GM19324 (cell line): ENCODE measurements around the gene PLXND1.

Source experiments
- ATAC-seq: cut with Tn5 transposase; IDR thresholded peaks from one replicate; pipeline ENCODE4 v1.9.1; 2021; ENCODE audit warnings: mild to moderate bottlenecking, moderate library complexity; ENCODE audit not compliant: unreplicated experiment, low FRiP score

The PLXND1 gene

GRCh38 chr3:129602730-129603560 is 3.5 kb downstream of the PLXND1 start:
- no peak for ATAC-seq

GRCh38 chr3:129602309-129602708 is 4.2 kb downstream of the PLXND1 start:
- no peak for ATAC-seq

- no peak for ATAC-seq
Observed at GRCh38 chr3:129601713-129602112, 4.8 kb downstream of the PLXND1 start.

DNA sequence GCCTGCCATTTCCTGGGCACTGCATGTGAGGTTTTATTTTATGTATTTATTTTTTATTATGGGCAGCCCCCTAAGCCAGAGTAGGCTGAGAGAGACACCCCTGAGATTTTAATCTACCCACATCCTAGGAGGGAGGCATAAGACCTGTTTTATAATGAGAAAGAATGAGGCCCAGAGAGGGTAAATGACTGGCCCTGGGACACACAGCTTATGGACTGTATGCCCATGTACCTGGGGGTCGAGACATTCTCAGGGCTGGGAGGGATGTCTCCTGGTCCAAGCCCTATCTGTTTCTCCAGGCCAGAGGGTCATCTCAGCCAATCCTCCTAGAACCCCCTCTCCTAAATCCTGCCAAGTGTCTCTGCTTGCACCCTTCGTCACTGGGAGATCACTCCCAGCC is 6.1 kb downstream of the PLXND1 start:
- no peak for ATAC-seq

DNA sequence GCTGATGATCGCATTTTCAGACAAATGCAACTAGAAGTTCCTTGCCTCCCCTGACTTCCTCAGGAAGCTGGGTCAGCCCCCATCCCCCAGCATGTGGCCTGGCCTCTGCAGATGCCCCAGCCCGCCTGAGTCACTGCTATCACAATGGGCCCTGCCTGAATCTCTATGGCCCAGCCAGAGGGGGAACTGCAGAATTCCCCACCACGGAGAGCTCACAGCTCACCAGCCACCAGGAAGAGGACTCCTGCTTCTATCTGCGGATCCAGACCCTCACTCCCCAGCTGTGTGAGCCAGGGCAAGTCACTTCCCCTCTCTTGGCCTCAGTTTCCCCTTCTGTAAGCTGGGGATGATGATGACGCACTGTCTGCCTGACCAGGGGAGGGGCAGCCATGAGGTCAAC is 6.9 kb downstream of the PLXND1 start:
- no peak for ATAC-seq

GRCh38 chr3:129599073-129599472 is 7.4 kb downstream of the PLXND1 start:
- no peak for ATAC-seq

DNA sequence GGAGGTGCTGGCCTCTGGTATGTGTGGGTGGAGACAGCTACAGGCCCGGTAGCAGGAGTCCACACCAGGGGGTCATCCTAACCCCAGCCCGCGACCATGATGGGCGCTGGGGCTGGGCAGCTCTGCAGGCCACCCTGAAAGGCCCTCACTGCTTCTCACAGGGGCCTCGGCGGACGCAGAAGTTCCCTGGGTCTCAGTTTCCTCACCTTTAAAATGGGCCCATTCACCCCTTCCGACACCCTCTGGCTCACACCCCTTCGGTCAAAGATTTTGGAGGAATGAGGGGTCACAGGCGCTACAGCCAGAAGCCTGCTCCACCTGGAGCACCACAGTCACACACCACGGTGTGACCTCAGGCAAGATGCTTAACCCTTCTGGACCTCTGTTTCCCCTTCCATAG is 8.0 kb downstream of the PLXND1 start:
- ATAC-seq, result no peak

- no peak for ATAC-seq
Observed at GRCh38 chr3:129598000-129598381, 8.5 kb downstream of the PLXND1 start.

DNA sequence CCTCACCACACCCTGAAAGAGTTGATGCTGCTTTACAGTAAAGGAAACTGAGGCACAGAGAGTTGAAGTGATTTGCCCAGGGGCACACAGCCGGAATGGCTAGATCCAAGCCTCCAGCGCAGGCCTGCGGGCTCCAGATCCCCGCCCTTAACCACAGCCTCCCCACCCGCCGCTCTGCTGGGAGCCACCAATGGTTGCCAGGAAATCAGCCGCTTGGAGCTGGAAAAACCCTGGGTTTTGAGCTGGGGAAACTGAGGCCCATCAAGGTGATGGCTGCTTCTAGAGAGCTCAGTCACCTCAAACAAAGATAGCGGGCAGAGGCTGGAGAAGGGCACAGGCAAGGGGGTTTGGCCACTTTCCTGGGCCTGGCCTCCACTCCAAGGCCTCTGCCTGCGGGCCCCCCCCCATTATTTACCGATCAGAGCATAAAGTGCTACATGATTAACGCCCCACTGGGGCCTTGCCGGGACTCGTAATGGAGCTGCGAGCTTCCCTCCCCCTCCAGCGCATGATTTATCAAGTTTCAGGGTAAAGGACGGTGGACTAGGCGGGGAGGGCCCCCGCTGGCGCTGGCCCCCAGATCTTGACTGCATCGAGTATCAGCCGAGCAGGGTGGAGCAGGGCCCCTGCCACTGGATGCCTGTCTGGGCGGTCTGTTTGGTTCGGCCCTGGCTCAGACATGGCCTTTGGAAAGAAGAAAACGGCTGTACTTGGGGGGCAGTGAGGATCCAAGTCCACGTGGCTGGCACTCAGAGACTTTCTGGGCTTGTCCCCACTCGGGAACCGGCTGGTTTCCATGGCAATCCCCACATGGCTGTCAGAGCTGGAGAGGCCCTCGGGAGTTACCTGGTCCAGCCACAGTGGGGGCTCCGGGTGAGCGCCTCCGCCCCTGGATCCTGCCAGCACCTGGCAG is 9.1 kb downstream of the PLXND1 start:
- ATAC-seq, result no peak

GRCh38 chr3:129596194-129597086 is 10.0 kb downstream of the PLXND1 start:
- no peak for ATAC-seq

DNA sequence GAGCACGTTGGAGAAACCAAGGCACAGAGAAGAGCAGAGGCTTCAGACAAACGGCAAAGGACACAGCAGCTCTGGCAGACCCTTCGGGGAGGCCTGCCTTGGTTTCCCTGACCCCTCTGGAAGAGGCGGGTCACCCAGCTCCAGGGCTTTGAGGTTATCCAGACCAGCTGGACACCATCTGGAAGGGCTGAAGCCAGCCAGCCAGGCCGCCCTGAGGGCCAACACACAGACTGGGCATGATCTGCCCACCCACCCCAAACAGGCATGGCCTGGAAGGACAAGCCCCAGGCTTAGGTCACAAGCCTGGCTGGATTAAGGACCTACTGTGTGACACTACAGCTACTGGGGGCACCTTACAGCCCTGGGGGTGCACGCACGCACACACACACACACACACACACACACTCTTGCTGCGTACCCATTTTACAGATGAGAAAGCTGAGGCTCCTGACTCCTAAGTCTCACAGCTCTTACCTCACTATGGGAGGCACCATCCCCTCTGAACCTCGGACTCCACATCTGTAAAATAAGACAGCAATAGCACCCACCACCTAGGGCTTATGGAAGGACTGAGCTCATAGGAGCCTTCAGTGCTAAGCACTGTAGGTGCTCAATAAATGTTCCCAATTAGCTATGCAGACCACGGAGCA is 10.8 kb downstream of the PLXND1 start:
- ATAC-seq, result no peak

DNA sequence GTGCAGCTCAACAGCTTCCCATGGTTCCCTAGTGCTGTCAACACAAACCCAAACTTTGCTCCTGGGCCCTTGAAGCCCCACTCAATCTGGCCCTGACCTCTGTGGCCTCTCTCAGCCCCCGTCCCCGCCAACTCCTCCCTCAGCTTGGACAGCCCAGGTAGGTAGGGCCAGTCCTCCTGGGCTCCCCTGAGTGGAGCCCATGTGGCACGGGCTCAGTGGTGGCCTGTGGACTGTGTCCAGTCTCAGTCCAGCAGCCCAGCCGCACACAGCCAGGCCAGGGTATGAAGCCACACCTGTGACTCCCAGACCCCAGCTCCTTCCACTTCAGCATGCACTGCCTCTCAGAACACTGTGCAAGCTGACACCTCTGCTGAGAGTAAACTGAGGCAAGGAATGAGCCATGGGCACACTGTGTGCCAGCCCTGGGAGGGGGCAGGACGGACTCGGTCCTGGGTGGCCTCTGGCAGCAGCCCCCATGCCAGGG is 11.5 kb downstream of the PLXND1 start:
- no peak for ATAC-seq

- ATAC-seq, result no peak
Observed at GRCh38 chr3:129594409-129594808, 12.1 kb downstream of the PLXND1 start.

DNA sequence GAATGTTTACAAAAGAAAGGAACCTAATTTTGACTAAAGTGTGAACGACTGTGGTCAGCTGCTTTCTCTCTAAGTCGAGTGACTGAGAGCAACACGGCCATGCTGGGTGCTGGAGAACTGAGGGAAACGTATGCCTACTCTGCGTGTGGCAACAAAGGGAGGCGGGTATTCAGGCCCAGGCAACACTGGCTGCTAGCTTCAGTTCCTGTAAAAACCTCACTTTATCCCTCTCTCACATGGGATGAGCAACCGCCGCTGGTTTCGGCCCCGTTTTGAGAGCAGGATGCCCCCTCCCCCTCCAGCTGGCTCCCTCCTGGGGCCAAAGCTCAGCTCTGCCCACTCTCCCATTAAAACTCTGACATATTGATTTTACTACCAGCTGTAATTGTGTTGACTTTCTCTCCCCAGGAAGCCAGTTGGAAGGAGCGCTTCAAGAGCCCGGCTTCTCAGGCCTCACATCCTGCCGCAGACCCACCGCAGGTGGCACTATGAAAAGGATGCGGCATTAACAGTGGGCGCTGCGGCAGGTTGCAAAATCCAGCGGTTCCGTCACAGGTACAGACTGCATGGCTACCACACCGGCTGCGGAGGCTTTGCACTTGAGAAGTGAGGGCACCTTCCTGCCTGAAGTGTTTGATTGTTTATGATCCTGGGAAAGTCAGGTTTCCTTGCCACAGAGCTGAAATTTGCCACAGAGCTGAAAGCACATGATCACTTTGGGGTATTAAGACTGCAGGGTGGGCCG is 12.7 kb downstream of the PLXND1 start:
- ATAC-seq, result no peak

DNA sequence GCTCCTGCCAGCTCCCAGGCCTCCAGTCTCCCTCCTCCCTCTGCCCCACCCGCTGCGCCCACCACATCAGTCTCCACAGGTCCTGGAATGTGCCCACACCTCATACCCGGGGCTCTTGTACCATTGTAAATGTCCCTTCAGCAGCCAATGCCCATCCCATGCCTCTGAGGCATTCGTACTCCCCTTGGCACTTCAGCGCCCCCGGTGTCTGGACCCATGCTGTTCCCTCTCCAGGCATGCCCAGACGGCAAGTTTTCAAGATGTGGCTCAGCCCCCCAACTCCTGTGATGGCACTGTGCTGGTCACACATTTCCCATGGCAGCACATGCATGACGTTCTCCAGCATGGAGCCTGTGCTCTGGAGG is 13.3 kb downstream of the PLXND1 start:
- ATAC-seq, result no peak

GRCh38 chr3:129592381-129593131 is 13.9 kb downstream of the PLXND1 start:
- no peak for ATAC-seq

DNA sequence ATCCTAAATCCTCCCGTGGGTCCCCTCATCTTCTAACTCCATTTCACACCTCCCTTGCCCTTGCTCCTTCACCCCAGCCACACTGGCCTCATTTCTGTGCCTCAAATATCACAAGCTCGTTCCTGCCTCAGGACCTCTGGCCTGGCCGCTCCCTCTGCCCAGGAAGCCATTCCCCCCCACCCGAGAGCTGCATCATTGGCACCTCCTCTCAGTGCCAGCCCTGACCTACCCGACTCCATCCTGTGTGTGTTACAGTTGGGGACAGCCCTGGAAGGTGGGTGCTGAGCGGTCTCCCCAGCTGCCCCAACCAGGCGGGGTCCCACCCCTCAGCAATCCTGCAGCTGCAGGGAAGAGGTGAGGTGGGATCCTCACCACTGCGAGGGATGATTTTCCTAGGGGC is 14.5 kb downstream of the PLXND1 start:
- no peak for ATAC-seq

- ATAC-seq, result no peak
Observed at GRCh38 chr3:129590215-129590614, 16.3 kb downstream of the PLXND1 start.
